HEK293T (cell line): ENCODE data around the gene EXOC6.

Source experiments
- CTCF ChIA-PET: fragments of 350-600 bp; formaldehyde crosslinking; extraction: SDS; loops from one replicate; lab custom pipeline; 2021; ENCODE audit warnings: antibody characterized with exemption, inconsistent platforms; lab: Yijun Ruan, JAX
- POLR2A ChIA-PET: fragments of 350-600 bp; formaldehyde crosslinking; extraction: SDS; loops from one replicate; lab custom pipeline; 2020; ENCODE audit warnings: antibody characterized with exemption, inconsistent platforms; lab: Yijun Ruan, JAX
- DNase-seq: peaks from one replicate; pipeline ENCODE4 v3.0.0; 2012; ENCODE audit warnings: mixed read lengths; ENCODE audit errors: extremely low spot score
- ARNT ChIP-seq: fragments of 450-650 bp; IDR thresholded peaks from 2 replicates; pipeline ENCODE4 v1.6.1; 2017; ENCODE audit warnings: mild to moderate bottlenecking
- BHLHE40 ChIP-seq: fragments of 450-650 bp; IDR thresholded peaks from 2 replicates; pipeline ENCODE4 v1.6.1; 2016; ENCODE audit warnings: mild to moderate bottlenecking, moderate library complexity, borderline replicate concordance
- CTBP1 ChIP-seq: fragments of 450-650 bp; IDR thresholded peaks from 2 replicates; pipeline ENCODE4 v1.6.1; 2016; ENCODE audit warnings: borderline replicate concordance
- ELF4 ChIP-seq: fragments of 450-650 bp; IDR thresholded peaks from 2 replicates; pipeline ENCODE4 v1.6.1; 2017; ENCODE audit warnings: antibody characterized with exemption
- FOXA1 ChIP-seq: fragments of 450-650 bp; IDR thresholded peaks from 2 replicates; pipeline ENCODE4 v1.6.1; 2016; ENCODE audit warnings: mild to moderate bottlenecking
- FOXK2 ChIP-seq: fragments of 450-650 bp; IDR thresholded peaks from 2 replicates; pipeline ENCODE4 v1.6.1; 2016; ENCODE audit warnings: mild to moderate bottlenecking
- FOXM1 ChIP-seq: fragments of 450-650 bp; IDR thresholded peaks from 2 replicates; pipeline ENCODE4 v1.6.1; 2017; ENCODE audit warnings: mild to moderate bottlenecking, borderline replicate concordance
- HDGF ChIP-seq: fragments of 450-650 bp; IDR thresholded peaks from 2 replicates; pipeline ENCODE4 v1.6.1; 2017; ENCODE audit warnings: antibody characterized with exemption, borderline replicate concordance
- L3MBTL2 ChIP-seq: fragments of 450-650 bp; conservative IDR thresholded peaks from 2 replicates; pipeline ENCODE4 v1.6.1; 2016; ENCODE audit warnings: mild to moderate bottlenecking
- LEF1 ChIP-seq: fragments of 450-650 bp; IDR thresholded peaks from 2 replicates; pipeline ENCODE4 v1.6.1; 2017; ENCODE audit warnings: mild to moderate bottlenecking, borderline replicate concordance
- NFRKB ChIP-seq: fragments of 450-650 bp; IDR thresholded peaks from 2 replicates; pipeline ENCODE4 v1.6.1; 2016; ENCODE audit warnings: mild to moderate bottlenecking, moderate library complexity
- SP1 ChIP-seq: fragments of 450-650 bp; IDR thresholded peaks from 2 replicates; pipeline ENCODE4 v1.6.1; 2017
- SUZ12 ChIP-seq: fragments of 450-650 bp; IDR thresholded peaks from 2 replicates; pipeline ENCODE4 v1.6.1; 2016; ENCODE audit warnings: mild to moderate bottlenecking
- TARDBP ChIP-seq: fragments of 450-650 bp; IDR thresholded peaks from 2 replicates; pipeline ENCODE4 v1.6.1; 2016
- ZNF384 ChIP-seq: fragments of 450-650 bp; IDR thresholded peaks from 2 replicates; pipeline ENCODE4 v1.6.1; 2016
- TF ChIP-seq, protein P1 (sequence below): fragments of 450-650 bp; IDR thresholded peaks from 2 replicates; pipeline ENCODE4 v1.6.1; 2016

Gene EXOC6

DNA sequence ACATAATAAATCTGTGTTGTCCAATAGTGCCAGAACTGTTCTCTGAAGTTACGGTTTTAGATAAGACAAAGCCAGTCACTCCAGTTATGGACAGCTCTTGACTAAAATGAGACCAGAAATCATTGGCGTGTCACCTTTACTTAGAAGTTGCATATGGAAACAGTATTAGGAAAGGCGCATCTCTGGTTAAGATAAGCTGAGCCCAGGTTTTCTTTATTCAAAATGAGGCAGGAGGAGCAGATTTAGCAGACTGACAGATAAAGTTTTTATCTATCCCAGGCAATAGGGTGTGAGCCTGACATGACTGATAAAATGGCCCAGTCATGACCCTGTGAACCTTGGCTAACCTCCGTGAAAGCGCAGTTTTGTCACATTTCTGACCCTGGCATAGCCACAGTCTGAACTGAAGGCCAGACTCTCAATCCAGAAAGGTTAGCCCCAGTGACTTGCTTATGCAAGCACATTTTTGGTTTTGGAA, 229.6 kb downstream of the EXOC6 start:
- POLR2A ChIA-PET: no interaction called here
- CTCF ChIA-PET: no interaction called here
- no peak for TF ChIP-seq HDGF
- no peak for DNase-seq

DNA sequence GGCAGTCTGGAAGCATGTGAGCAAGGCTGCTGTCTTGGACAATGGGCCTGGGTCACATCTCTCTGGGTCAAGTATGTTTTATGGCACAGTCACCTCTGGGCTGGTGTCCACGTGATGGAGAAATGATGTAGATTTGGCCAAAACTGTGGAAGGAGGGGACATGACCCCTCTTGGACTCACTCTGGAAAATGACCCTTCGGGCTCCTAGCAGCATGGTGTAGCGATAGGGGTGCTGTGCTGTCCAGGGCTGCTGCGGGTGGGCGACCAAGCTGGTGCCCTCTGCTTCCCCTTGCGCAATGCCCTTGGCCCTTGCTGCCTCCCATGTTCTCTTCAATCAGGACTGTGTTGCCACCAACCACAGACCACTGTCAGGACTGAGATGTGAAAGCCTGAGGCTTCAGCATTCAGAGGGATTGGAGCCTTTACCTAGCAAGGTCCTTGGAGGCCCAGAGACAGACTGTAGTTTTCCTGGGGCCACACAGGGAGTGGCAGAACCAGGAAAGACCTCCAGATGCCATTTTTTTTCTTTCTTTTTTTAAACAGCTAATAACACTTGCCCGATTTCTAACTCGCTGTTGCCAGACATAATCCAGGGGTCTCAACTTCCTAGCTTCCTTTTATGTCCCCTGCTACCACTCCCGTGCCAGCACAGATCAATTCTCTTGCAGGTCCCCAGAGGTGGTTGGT, 231.5 kb downstream of the EXOC6 start:
- DNase-seq: no peak
- TF ChIP-seq ELF4 (no peak), SUZ12 (no peak), TARDBP (no peak), CTBP1 (no peak), NFRKB (no peak), L3MBTL2 (no peak), ZNF384 (no peak), HDGF (no peak), FOXK2 (no peak), SP1 (no peak), FOXM1 (no peak), BHLHE40 (no peak), FOXA1 (no peak), ARNT (no peak), LEF1 (no peak)
- TF ChIP-seq, protein P1, sequence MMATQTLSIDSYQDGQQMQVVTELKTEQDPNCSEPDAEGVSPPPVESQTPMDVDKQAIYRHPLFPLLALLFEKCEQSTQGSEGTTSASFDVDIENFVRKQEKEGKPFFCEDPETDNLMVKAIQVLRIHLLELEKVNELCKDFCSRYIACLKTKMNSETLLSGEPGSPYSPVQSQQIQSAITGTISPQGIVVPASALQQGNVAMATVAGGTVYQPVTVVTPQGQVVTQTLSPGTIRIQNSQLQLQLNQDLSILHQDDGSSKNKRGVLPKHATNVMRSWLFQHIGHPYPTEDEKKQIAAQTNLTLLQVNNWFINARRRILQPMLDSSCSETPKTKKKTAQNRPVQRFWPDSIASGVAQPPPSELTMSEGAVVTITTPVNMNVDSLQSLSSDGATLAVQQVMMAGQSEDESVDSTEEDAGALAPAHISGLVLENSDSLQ: no peak
- ChIA-PET POLR2A (no interaction called here), CTCF (interaction anchor here (0.5 to 1.3 kb wide), 5 partner anchors 10 to 300 kb away, joined by 3 to 6 read pairs (median 4); no protein-coding TSS in a partner anchor)

DNA sequence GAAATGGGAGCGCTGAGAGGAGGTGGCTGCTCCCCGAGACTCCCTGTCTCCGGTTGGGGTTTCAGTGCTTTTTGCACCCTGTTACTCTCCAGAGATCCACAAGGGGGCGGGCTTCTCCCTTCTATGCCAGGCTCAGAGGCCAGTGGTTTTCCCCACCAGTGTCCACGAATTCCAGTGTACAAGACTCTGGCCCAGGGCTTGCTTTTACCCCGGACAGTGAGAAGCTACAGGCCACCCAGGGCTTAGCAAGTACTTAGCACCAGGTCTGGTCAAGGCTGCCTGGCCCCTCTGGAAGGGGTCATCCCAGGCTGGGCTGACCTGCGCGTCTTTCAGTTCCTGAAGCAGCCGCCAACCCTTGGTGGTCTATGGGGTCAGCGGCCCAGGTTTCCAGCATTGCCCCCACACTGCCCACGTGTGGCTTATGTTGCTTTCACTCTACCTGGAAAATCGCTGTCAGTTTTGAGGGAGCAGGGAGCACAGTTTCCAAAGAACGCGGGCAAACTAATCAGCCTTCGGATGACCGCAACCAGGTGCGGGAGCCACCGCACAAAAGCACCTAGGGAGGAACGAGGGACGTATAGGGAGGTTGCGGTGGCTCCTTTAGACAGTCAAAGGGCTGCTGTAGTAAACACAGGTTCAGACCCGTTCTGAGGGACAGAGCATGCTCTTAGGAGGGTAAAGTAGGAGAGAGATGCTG, 232.2 kb downstream of the EXOC6 start:
- peak; percentile 80 for DNase-seq
- CTCF ChIA-PET: interaction anchor here (0.9 to 1.3 kb wide), 3 partner anchors 10 to 248 kb away, joined by 3 to 6 read pairs (median 3); no protein-coding TSS in a partner anchor
- TF ChIP-seq ELF4: no peak
- no peak for TF ChIP-seq SP1
- TF ChIP-seq SUZ12: no peak
- no peak for TF ChIP-seq BHLHE40
- no peak for TF ChIP-seq HDGF
- TF ChIP-seq L3MBTL2: no peak
- no peak for TF ChIP-seq FOXA1
- TF ChIP-seq, protein P1: no peak
- no peak for TF ChIP-seq NFRKB
- TF ChIP-seq CTBP1: no peak
- TF ChIP-seq TARDBP: no peak
- no peak for TF ChIP-seq ZNF384
- no peak for TF ChIP-seq FOXM1
- TF ChIP-seq LEF1: no peak
- POLR2A ChIA-PET: no interaction called here

DNA sequence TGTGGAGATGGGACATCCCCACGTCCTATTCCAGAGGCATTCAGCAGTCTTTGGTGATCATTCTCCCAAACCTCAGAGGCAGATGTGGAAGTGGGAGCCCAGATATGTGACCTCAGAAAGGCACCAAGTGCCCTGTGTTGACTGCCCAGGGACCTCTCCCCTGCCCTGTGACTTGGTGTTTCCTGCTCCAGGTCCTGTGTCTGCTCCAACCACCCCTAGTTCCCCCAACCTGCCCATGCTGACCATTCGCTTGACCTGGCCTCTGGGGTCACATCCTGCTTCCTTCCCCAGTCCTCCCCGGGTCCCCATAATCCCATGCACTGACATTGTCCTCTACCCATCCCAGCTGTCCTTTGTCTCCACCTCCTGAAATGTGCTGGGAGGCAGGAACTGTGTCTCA, 233.0 kb downstream of the EXOC6 start:
- TF ChIP-seq L3MBTL2: no peak
- TF ChIP-seq SUZ12: no peak
- no peak for TF ChIP-seq FOXM1
- POLR2A ChIA-PET: no interaction called here
- CTCF ChIA-PET: no interaction called here
- no peak for DNase-seq

DNA sequence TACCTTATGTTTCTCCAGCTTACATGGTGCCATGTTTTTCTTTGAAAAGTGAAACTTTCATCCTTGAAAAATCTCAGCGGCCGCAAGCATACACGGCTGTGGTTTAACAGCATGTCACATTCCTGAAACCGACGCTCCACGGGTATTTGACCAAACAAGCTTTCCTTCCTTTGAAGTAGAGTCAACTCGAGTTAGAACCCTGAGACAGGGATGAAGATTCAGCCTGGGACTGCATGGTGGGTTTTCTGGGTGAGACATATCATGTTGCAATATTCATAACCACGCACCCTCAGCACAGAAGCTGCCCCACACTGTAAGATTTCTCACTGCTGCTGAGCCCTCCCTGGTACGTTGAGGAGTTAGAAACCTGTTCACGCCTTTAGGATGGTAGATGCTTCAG, 233.5 kb downstream of the EXOC6 start:
- CTCF ChIA-PET: no interaction called here

More for the DNA sequence above, 233.5 kb downstream of the EXOC6 start:
- POLR2A ChIA-PET: no interaction called here
- TF ChIP-seq CTBP1: no peak
- TF ChIP-seq BHLHE40: no peak
- no peak for TF ChIP-seq SUZ12
- no peak for TF ChIP-seq HDGF
- no peak for TF ChIP-seq LEF1
- no peak for TF ChIP-seq FOXK2
- no peak for TF ChIP-seq ARNT
- no peak for TF ChIP-seq SP1
- no peak for TF ChIP-seq L3MBTL2
- TF ChIP-seq, protein P1: no peak
- no peak for TF ChIP-seq ZNF384
- TF ChIP-seq FOXA1: no peak
- TF ChIP-seq NFRKB: no peak
- no peak for TF ChIP-seq TARDBP
- DNase-seq: no peak
